Muscle of back (tissue), 11 donors: Measurements from ENCODE around the gene C9orf152. TPM values are rescaled to one million over a fixed set of nuclear protein-coding genes. Genes with fewer than 3 reads are reported as not detected.
"Not testable (repeated sequence)": the region's sequence is repeated elsewhere in the genome, so short reads cannot be mapped to it uniquely, and the experiment has no call there.

Experiments used
- DNase-seq, 3 donors: peaks; one replicate each; pipeline versions ENCODE4 v3.0.0 to v3.0.0-alpha.2; 2013
- polyA plus RNA-seq, 10 donors: library from polyadenylated mRNA; unstranded; fragments of 120-200 nt; gene quantifications; one replicate each; pipeline ENCODE4 v1.2.1, GENCODE V29; 2013; ENCODE audit not compliant: insufficient read length in 10 of 10

C9orf152 gene
- polyA plus RNA-seq, 10 donors: 0.05 to 0.22 (median 0.09) TPM; not detected in 2

DNA sequence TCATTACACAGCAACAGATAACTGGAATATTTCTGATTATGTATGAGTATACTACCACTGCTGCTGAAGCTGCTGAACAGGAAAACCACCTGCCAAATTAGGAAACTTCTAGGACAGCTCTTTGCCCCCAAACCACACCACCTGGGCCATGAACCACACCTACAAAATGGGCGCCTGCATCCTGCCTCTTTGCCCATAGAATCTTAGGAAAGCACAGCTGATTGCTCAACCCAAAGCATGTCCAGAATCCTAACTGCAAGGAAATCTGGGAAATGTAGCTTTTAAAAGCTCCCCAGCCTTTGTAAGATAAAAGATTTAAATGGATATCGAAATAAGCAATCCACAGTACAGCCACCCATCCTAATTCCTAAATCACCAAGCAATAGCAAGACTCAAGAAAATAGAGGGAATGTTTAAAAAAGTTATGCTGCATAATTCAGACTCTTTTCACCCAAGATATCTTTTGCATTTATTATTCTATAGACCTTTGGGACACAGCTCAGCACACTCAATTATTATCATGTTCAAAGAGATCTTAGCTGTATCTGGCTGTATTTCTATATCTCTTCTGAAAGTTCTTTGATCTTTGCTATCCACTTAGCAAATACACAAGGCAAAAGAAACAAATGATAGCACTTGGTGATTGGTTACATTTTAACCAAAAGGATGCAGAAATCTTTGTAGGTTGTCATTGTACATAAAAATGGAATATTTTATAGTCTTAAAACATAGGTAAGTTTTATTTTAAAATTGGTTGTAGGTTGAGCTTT lies 6.8 kb upstream of the C9orf152 start:
- no peak for DNase-seq

- DNase-seq: no peak
Observed at GRCh38 chr9:110214090-110214489, 6.1 kb upstream of the C9orf152 start.

GRCh38 chr9:110213413-110214044 lies 5.6 kb upstream of the C9orf152 start:
- DNase-seq: no peak

DNA sequence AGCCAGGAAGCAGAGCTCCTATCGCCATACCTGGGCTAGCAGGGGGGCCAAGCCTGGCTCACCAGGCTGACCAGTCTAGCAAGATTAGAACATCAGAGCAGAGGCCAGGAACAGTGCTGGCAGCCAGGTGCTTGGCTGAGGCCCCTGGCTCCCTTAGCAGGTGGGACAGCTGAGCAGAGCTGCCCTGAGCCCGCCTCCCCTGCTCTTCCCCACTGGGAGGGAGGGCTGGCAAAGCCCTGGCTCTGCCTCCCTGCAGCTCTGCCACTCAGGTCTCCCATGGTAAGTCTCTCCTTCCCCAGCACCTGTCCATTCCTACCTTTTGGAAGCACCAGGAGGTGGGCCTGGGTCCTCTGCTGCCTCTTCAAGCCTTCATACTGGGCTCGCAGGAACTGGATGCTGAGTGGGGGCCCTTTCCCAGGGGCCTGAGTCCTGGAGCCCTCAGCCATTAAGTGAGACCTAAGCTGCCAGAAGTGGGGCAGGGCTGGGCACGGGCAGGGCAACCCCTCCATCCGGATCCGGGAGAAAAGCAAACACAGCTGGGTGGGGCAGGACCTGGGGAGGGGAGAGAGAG lies 803 bp downstream of the C9orf152 start:
- DNase-seq: no peak

DNA sequence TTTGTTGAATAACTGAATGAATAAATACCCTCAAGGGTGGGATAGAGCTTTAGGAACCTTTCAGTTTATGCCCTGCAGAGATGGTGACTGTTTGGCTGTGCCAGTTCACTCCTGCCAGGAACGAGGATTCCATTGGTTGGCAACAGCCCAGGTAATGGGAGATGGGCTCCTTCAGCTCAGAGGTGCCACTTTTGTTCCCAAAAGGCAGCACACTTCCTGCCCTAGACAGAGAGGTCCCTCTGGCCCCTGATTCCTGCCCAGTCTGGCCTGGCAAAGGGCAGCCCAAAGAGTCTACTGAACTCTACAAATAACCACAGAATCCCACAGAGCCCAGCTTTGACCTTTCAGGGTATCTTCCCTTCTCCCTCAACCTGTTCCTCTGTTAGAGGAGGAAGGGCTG lies 1.6 kb downstream of the C9orf152 start:
- DNase-seq: no peak

- not testable (repeated sequence) for DNase-seq
Observed at GRCh38 chr9:110205612-110206011, 2.3 kb downstream of the C9orf152 start.

GRCh38 chr9:110202232-110202631 lies 5.7 kb downstream of the C9orf152 start:
- DNase-seq: no peak

- no peak for DNase-seq
Observed at GRCh38 chr9:110199643-110200042, 8.3 kb downstream of the C9orf152 start.

DNA sequence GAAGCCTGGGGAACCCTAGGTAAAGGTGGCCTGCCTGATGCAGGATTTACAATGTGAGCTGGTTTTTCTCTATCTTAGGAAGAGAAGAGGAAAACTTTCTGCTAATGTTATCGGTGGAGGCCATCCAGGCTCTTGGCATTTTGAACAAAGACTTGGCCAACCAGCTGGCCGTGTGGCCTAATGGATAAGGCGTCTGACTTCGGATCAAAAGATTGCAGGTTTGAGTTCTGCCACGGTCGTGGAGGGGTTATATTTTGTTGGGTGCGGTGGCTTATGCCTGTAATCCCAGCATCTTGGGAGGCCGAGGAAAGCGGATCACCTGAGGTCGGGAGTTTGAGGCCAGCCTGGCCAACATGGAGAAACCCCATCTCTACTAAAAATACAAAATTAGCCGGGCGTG lies 9.6 kb downstream of the C9orf152 start:
- DNase-seq: no peak

GRCh38 chr9:110197330-110198187 lies 10.4 kb downstream of the C9orf152 start:
- DNase-seq: no peak

- DNase-seq: not testable (repeated sequence)
Observed at GRCh38 chr9:110196084-110196499, 11.9 kb downstream of the C9orf152 start.

GRCh38 chr9:110192531-110193261 lies 15.3 kb downstream of the C9orf152 start:
- DNase-seq: peak; percentile 86 to 95 (median 92)

GRCh38 chr9:110191615-110192014 lies 16.3 kb downstream of the C9orf152 start:
- no peak for DNase-seq

- DNase-seq: no peak
Observed at GRCh38 chr9:110189559-110190320, 18.2 kb downstream of the C9orf152 start.

DNA sequence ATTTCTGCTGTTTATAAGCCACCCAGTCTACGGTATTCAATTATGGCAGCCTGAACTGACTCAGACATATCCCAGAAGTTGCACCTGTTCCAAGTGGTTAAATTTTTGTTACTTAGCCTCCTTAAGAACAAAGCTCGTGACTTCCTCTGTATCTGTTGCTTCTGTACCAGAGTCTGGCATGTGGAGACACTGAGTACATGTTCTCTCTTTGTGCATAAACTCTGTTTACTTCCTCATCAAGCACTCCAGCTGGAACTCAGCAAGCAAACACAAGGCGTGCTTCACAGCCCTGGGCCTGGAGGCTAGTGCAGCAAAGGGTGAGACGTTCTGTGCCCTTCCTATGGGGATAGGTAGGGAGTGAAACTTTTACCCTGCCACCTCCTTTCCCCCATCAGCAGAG lies 19.0 kb downstream of the C9orf152 start:
- DNase-seq: peak in 1 of 3 donors; percentile 34

DNA sequence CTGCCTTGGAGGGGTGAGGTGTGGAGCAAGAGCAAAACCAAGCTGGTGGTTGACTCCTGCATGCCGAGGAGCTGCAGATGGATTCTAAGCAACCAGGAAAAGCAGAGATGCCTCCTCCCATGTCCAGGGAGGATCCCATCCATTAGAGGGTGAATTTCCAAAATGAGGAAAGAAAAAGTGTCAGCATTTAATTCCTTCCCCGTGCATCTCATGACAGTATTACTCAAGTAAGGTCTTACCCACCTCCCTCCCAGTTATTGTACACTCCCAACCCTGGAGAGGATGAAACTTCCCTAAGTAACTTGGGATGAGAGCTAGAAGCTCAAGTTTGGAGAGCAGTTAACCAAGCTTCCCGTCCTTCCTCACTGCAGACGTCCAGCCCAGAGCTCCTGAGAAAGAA lies 19.9 kb downstream of the C9orf152 start:
- DNase-seq: no peak

GRCh38 chr9:110187126-110187525 lies 20.8 kb downstream of the C9orf152 start:
- DNase-seq: no peak

DNA sequence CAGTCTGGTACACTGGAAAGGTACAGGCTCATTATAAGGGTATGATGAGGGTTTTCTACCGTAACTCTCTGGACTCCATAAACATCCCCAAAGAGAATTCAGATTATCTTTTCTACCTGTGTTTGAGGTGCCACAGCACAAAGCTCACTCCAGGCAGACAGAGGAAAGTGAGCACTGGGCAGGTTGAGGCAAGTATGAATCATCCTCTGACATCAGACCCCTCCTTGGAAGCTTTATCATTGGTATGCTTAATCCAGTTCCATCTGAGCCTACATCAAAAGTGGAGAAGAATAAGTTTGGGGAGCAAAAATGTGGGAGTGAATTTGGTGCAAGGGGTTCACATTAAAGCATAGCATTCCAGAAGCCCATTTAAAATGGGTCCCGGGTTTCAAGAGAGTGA lies 21.7 kb downstream of the C9orf152 start:
- DNase-seq: no peak

GRCh38 chr9:110185806-110186205 lies 22.2 kb downstream of the C9orf152 start:
- no peak for DNase-seq
